ENCODE data around the gene SLC14A1. TPM values are rescaled to one million over a fixed set of nuclear protein-coding genes. Genes with fewer than 3 reads are reported as not detected.

SLC14A1 gene
- total and polyA plus RNA-seq, 2 of the 13 experiments (the other 11 are each of a cell fraction or from before 2014, with no cell fraction given), result not detected

DNA sequence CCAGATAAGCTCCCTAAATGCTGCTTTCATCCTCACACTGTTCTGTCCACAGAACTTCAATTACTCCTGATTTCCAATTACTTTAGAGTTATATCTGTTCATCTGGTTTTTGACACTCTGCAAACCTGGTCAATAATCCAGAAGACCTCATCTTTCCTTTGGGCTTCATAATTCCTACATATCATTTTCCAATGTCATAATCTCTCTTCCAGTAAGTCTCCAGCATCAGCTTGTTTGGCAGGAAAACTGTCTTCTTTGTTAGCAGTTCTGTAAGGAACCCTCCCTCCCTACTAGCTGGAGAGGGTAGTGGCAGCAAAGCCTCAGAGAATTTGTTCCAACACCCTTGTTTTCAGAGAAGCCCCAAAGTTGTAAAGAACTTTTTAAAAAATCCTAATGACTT lies 11.9 kb upstream of the SLC14A1 start:
- Histone ChIP-seq H4K20me1 (ENCODE audit: insufficient read depth, low read length) (no peaks in the 10 kb centered on the region), H3K9me3 (ENCODE audit: low read length) (peaks cover 20% of the 10 kb centered on the region), H3K36me3 (replicated peaks in 1 of 2; ENCODE audit: control insufficient read depth in 1 of 2, insufficient read depth in 2 of 2, low read length in 2 of 2) (no peaks in the 10 kb centered on the region), H3K27me3 (ENCODE audit: control insufficient read depth in 1 of 2, insufficient read depth in 2 of 2, low read length in 2 of 2) (no peaks in the 10 kb centered on the region), H2AFZ (ENCODE audit: low read length) (no peak overlapping the region), H3K4me3 (replicated peaks in 1 of 3; ENCODE audit: insufficient read depth in 1 of 3, low read depth in 2 of 3, low read length in 3 of 3) (no peak overlapping the region), H3K4me2 (ENCODE audit: low read depth, low read length) (no peak overlapping the region), H3K9ac (ENCODE audit: insufficient read depth, low read depth, low read length) (no peak overlapping the region), H3K79me2 (ENCODE audit: insufficient read depth, low read length) (no peaks in the 10 kb centered on the region), H3K27ac (ENCODE audit: extremely low read length, insufficient read depth, low read length) (no peak overlapping the region), H3K4me1 (ENCODE audit: insufficient read depth, low read length) (no peaks in the 10 kb centered on the region)
- ATAC-seq (no peak), FAIRE-seq (no peak), DNase-seq (ENCODE audit: low spot score) (no peak)
- CTCF ChIA-PET (ENCODE audit: low intra/inter-chr PET ratio, low total read pairs), result no interaction called here
- POLR2A ChIA-PET, result no interaction called here
- intact Hi-C loops (cut with micrococcal nuclease; ENCODE audit: unreplicated experiment), result no loop called here
- BruUV-seq (replicated peaks), result no TSS peak
- in situ Hi-C loops (cut with HindIII; ENCODE audit: extremely low pct_ligation_motif_present, low pct_unique_long_range_greater_than_20kb), result no loop called here
- TF ChIP-seq RFXAP (CRISPR knock-in tag; IDR thresholded peaks at IDR 0.05; ENCODE audit: borderline replicate concordance), result no peak
- no peak for TF ChIP-seq ZNF879 (CRISPR knock-in tag; IDR thresholded peaks at IDR 0.05)
- no peak for TF ChIP-seq HOXD1 (CRISPR knock-in tag; IDR thresholded peaks at IDR 0.05)
- TF ChIP-seq ZNF564 (CRISPR knock-in tag; IDR thresholded peaks at IDR 0.05), result no peak
- no peak for TF ChIP-seq ZNF101 (CRISPR knock-in tag; IDR thresholded peaks at IDR 0.05; ENCODE audit: borderline replicate concordance, low read depth)
- TF ChIP-seq ZMYM4 (CRISPR knock-in tag; IDR thresholded peaks at IDR 0.05), result no peak
- TF ChIP-seq LBX2 (CRISPR knock-in tag; IDR thresholded peaks at IDR 0.05; ENCODE audit: borderline replicate concordance), result no peak
- no peak for TF ChIP-seq GFI1 (CRISPR knock-in tag; IDR thresholded peaks at IDR 0.05; ENCODE audit: borderline replicate concordance)
- TF ChIP-seq RBFOX2 (IDR thresholded peaks at IDR 0.05; ENCODE audit: low read depth, low read length), result no peak
- no peak for TF ChIP-seq STAT5B (CRISPR knock-in tag; IDR thresholded peaks at IDR 0.05)
- no peak for TF ChIP-seq RFXANK (CRISPR knock-in tag; IDR thresholded peaks at IDR 0.05)
- no peak for TF ChIP-seq STAG1 (CRISPR knock-in tag; IDR thresholded peaks at IDR 0.05)
- TF ChIP-seq CHCHD3 (CRISPR knock-in tag; IDR thresholded peaks at IDR 0.05), result no peak
- TF ChIP-seq ZKSCAN5 (CRISPR knock-in tag; IDR thresholded peaks at IDR 0.05), result no peak
- TF ChIP-seq TCF7L2 (IDR thresholded peaks at IDR 0.05; ENCODE audit: low read depth, low read length), result no peak
- TF ChIP-seq TOE1 (CRISPR knock-in tag; IDR thresholded peaks at IDR 0.05), result no peak
- TF ChIP-seq CSRNP2 (CRISPR knock-in tag; conservative IDR thresholded peaks at IDR 0.05; ENCODE audit: low read depth), result no peak

All from HepG2 (cell line).